ENCODE measurements around the gene KRTAP4-16. TPM values are rescaled to one million over a fixed set of nuclear protein-coding genes. Genes with fewer than 3 reads are reported as not detected.

The KRTAP4-16 gene
- total RNA-seq, 4 donors from 2014 or later: not detected

DNA sequence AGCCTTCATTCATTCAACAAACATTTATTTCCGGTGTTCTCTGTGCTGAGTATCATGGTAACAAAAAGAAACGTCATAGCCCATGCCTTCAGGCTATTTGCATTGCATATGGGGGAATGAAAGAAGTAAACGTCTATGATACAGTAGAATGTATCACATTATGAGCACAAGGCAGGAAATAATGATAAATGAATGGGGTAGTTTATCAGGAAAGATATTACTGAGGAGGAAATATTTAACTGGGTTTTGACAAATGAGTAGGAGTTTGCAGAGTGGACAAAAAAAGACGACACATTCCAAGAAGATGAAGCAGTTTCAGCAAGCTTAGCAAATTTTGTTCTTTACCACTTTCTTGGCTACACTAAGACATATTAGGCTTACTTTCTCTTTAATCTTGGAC is 19.4 kb downstream of the KRTAP4-16 start:
- intact Hi-C loops (cut with DNase I; ENCODE audit: low total_unique reads): no loop called here
- WGBS, 2 donors: 43 to 44% methylated on average over 4 of the region's 4 CpGs
- TF ChIP-seq, protein P1, sequence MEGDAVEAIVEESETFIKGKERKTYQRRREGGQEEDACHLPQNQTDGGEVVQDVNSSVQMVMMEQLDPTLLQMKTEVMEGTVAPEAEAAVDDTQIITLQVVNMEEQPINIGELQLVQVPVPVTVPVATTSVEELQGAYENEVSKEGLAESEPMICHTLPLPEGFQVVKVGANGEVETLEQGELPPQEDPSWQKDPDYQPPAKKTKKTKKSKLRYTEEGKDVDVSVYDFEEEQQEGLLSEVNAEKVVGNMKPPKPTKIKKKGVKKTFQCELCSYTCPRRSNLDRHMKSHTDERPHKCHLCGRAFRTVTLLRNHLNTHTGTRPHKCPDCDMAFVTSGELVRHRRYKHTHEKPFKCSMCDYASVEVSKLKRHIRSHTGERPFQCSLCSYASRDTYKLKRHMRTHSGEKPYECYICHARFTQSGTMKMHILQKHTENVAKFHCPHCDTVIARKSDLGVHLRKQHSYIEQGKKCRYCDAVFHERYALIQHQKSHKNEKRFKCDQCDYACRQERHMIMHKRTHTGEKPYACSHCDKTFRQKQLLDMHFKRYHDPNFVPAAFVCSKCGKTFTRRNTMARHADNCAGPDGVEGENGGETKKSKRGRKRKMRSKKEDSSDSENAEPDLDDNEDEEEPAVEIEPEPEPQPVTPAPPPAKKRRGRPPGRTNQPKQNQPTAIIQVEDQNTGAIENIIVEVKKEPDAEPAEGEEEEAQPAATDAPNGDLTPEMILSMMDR (IDR thresholded peaks at IDR 0.05): no peak
- TF ChIP-seq POLR2A (IDR thresholded peaks at IDR 0.05): no peak
- no peak overlapping the region for H3K4me3 ChIP-seq (ENCODE audit: low read depth, poor library complexity, severe bottlenecking)
- DNase-seq (ENCODE audit: low spot score in 2 of 2): no peak

GRCh38 chr17:41076788-41077187 is 25.2 kb downstream of the KRTAP4-16 start:
- TF ChIP-seq, protein P1 (IDR thresholded peaks at IDR 0.05): no peak
- TF ChIP-seq POLR2A (IDR thresholded peaks at IDR 0.05): no peak
- DNase-seq (ENCODE audit: low spot score in 2 of 2): no peak
- H3K4me3 ChIP-seq (ENCODE audit: low read depth, poor library complexity, severe bottlenecking): no peak overlapping the region
- intact Hi-C loops (cut with DNase I; ENCODE audit: low total_unique reads): no loop called here

GRCh38 chr17:41073676-41074075 is 28.3 kb downstream of the KRTAP4-16 start:
- 94% methylated on average over 2 of the region's 2 CpGs for WGBS, 2 donors
- H3K4me3 ChIP-seq (ENCODE audit: low read depth, poor library complexity, severe bottlenecking): no peak overlapping the region
- no peak for DNase-seq (ENCODE audit: low spot score in 2 of 2)
- intact Hi-C loops (cut with DNase I; ENCODE audit: low total_unique reads): no loop called here
- TF ChIP-seq, protein P1 (IDR thresholded peaks at IDR 0.05): no peak
- TF ChIP-seq POLR2A (IDR thresholded peaks at IDR 0.05): no peak

GRCh38 chr17:41071606-41072360 is 30.2 kb downstream of the KRTAP4-16 start:
- intact Hi-C loops (cut with DNase I; ENCODE audit: low total_unique reads): no loop called here
- WGBS, 2 donors: 86 to 93% methylated on average over 5 of the region's 5 CpGs
- no peak for DNase-seq (ENCODE audit: low spot score in 2 of 2)
- H3K4me3 ChIP-seq (ENCODE audit: low read depth, poor library complexity, severe bottlenecking): no peak overlapping the region
- no peak for TF ChIP-seq POLR2A (IDR thresholded peaks at IDR 0.05)
- TF ChIP-seq, protein P1 (IDR thresholded peaks at IDR 0.05): no peak

DNA sequence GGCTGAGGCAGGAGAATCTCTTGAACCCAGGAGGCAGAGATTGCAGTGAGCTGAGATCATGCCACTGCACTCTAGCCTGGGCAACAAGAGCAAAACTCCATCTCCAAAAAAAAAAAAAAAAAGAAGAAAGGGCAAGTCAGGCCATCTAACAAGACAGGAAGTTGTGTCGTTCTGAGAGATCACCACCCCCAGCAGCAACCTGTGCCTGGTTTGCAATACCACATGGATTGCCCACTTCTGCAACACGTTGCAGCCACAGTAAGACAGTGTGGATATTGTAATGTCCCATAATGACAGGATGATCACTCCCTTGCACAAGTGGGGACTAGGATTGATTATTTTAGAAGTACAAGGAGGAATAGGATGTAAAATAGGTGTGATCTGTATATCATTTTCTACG is 33.0 kb downstream of the KRTAP4-16 start:
- WGBS, 2 donors: 81 to 88% methylated on average over 3 of the region's 3 CpGs
- DNase-seq (ENCODE audit: low spot score in 2 of 2): no peak
- intact Hi-C loops (cut with DNase I; ENCODE audit: low total_unique reads): no loop called here
- no peak for TF ChIP-seq POLR2A (IDR thresholded peaks at IDR 0.05)
- TF ChIP-seq, protein P1 (IDR thresholded peaks at IDR 0.05): no peak
- no peak overlapping the region for H3K4me3 ChIP-seq (ENCODE audit: low read depth, poor library complexity, severe bottlenecking)

DNA sequence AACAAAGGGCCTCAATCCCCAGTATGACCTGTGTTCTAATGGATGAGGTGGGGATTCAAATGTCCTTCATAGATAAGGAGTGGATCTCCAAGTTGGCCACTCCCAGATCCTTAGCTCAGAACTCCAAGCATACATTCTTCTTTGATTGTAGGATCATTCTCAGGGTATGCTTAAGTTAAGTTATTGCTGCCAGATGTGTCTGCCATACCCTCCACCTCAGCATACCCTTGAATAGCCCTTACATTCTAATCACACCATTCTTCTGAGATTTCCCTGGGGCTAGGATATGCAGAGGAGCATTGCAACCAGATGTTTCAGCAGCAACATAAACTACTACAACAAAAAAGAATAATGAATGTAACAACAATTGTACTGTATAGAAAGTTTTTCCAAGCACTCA is 34.7 kb downstream of the KRTAP4-16 start:
- TF ChIP-seq, protein P1 (IDR thresholded peaks at IDR 0.05): no peak
- TF ChIP-seq POLR2A (IDR thresholded peaks at IDR 0.05): no peak
- no peak for DNase-seq (ENCODE audit: low spot score in 2 of 2)
- H3K4me3 ChIP-seq (ENCODE audit: low read depth, poor library complexity, severe bottlenecking): no peak overlapping the region
- intact Hi-C loops (cut with DNase I; ENCODE audit: low total_unique reads): no loop called here

All from lower leg skin (tissue), 4 donors.